Caco-2 (cell line): ENCODE results near the gene SLC25A30. TPM values are rescaled to one million over a fixed set of nuclear protein-coding genes. Genes with fewer than 3 reads are reported as not detected.
A peak's percentile ranks its signal among the peaks of the same experiment; 100 is the strongest.
"Not testable (repeated sequence)": the region's sequence is repeated elsewhere in the genome, so short reads cannot be mapped to it uniquely, and the experiment has no call there.

Experiments used
- BruUV-seq: library from RNA; stranded (reverse); fragments of 400-500 nt; replicated peaks from 2 replicates; lab custom pipeline; 2021; lab: Mats Ljungman, UMichigan
- CTCF ChIA-PET: fragments of 300-600 bp; sonication (Branson Sonifier 250); formaldehyde crosslinking; loops from one replicate; lab custom pipeline; 2022; ENCODE audit warnings: antibody characterized with exemption; lab: Charles Lee
- POLR2A ChIA-PET: fragments of 300-600 bp; sonication (Branson Sonifier 250); formaldehyde crosslinking; loops from one replicate; lab custom pipeline; 2022; ENCODE audit warnings: antibody characterized with exemption; lab: Charles Lee
- DNase-seq, 2 experiments: peaks; one replicate each; pipeline versions ENCODE4 v3.0.0 to v3.0.0-alpha.2; 2020 to 2022
- H3K27me3 ChIP-seq: replicated peaks from 2 replicates; pipeline ENCODE4 v1.6.0; 2011; ENCODE audit warnings: low read length; ENCODE audit not compliant: control insufficient read depth, insufficient read depth
- H3K36me3 ChIP-seq: 2 replicates; pipeline ENCODE4 v1.5.1; 2011; ENCODE audit warnings: low read length; ENCODE audit not compliant: control insufficient read depth, insufficient read depth
- H3K4me1 ChIP-seq: fragments of 250-450 bp; sonication (Bioruptor Pico); 2 replicates; pipeline ENCODE4 v1.5.1; 2020; ENCODE audit warnings: mild to moderate bottlenecking
- H3K4me3 ChIP-seq: 2 replicates; pipeline ENCODE4 v1.5.1; 2011; ENCODE audit warnings: low read depth, mild to moderate bottlenecking, control low read depth, low read length
- H3K9me3 ChIP-seq: fragments of 250-450 bp; sonication (Bioruptor Pico); 2 replicates; pipeline ENCODE4 v1.5.1; 2020; ENCODE audit warnings: mild to moderate bottlenecking, moderate library complexity
- H3K27ac Mint-ChIP-seq: one replicate; pipeline ENCODE4 v1.8.0; 2022; ENCODE audit warnings: mixed read lengths; ENCODE audit not compliant: unreplicated experiment
- H3K27me3 Mint-ChIP-seq: one replicate; pipeline ENCODE4 v1.8.0; 2022; ENCODE audit warnings: mixed read lengths; ENCODE audit not compliant: insufficient read depth, unreplicated experiment
- H3K36me3 Mint-ChIP-seq: one replicate; pipeline ENCODE4 v1.8.0; 2022; ENCODE audit warnings: mild to moderate bottlenecking, mixed read lengths; ENCODE audit not compliant: insufficient read depth, unreplicated experiment
- H3K4me1 Mint-ChIP-seq: one replicate; pipeline ENCODE4 v1.8.0; 2022; ENCODE audit warnings: low read depth, mixed read lengths; ENCODE audit not compliant: unreplicated experiment
- H3K4me3 Mint-ChIP-seq: one replicate; pipeline ENCODE4 v1.8.0; 2022; ENCODE audit warnings: mild to moderate bottlenecking, moderate library complexity, mixed read lengths; ENCODE audit not compliant: unreplicated experiment
- H3K9me3 Mint-ChIP-seq: one replicate; pipeline ENCODE4 v1.8.0; 2022; ENCODE audit warnings: mixed read lengths; ENCODE audit not compliant: unreplicated experiment
- CTCF ChIP-seq, 2 experiments: fragments of 200-600 bp in 1 of 2; IDR thresholded peaks; 1 replicate in 1 of 2; 2 replicates in 1 of 2; pipeline versions ENCODE4 v1.5.1 to v1.8.0; 2011 to 2022; ENCODE audit warnings: antibody characterized with exemption in 1 of 2, control low read depth in 1 of 2, inconsistent platforms in 1 of 2, low read depth in 1 of 2, low read length in 1 of 2, mild to moderate bottlenecking in 1 of 2, moderate library complexity in 1 of 2; ENCODE audit not compliant: insufficient read depth in 1 of 2, severe bottlenecking in 1 of 2, unreplicated experiment in 1 of 2
- intact Hi-C: fragments of 100-400 bp; cut with micrococcal nuclease; formaldehyde crosslinking; loops from one replicate; pipeline ENCODE4 v1.10.0; 2022; ENCODE audit not compliant: unreplicated experiment
- total RNA-seq: library from RNA; stranded (reverse); gene quantifications from 2 replicates; pipeline ENCODE4 v1.2.3, GENCODE V29; 2022

The SLC25A30 gene
- total RNA-seq, 1 experiment from 2014 or later = 12.2 TPM

GRCh38 chr13:45419945-45420344, 1.8 kb upstream of the SLC25A30 start:
- H3K9me3 Mint-ChIP-seq = no peaks in the 10 kb centered on the region
- H3K9me3 ChIP-seq = no peaks in the 10 kb centered on the region
- H3K27me3 ChIP-seq = no peaks in the 10 kb centered on the region
- no peaks in the 10 kb centered on the region for H3K27me3 Mint-ChIP-seq
- ChIA-PET CTCF (no interaction called here), POLR2A (interaction anchor here (0.7 kb wide), 1 partner anchor 74 kb away, joined by 4 read pairs; no protein-coding TSS in a partner anchor)
- H3K4me3 Mint-ChIP-seq = no peak overlapping the region
- DNase-seq = no peak
- peaks cover 4% of the 10 kb centered on the region for H3K4me1 ChIP-seq
- H3K36me3 ChIP-seq = no peaks in the 10 kb centered on the region
- no peak for TF ChIP-seq CTCF (IDR thresholded peaks at IDR 0.05; ENCODE audit: insufficient read depth in 1 of 2, low read depth in 1 of 2, low read length in 1 of 2, severe bottlenecking in 1 of 2, unreplicated experiment in 1 of 2)
- H3K27ac Mint-ChIP-seq = no peak overlapping the region
- peaks cover 8% of the 10 kb centered on the region for H3K4me1 Mint-ChIP-seq
- H3K4me3 ChIP-seq = no peak overlapping the region
- intact Hi-C loops = loop anchor here (2.0 kb wide), 1 partner anchor 79 kb away; the partner anchor contains the start of gene TPT1
- H3K36me3 Mint-ChIP-seq = peaks cover 6% of the 10 kb centered on the region
- no TSS peak for BruUV-seq

GRCh38 chr13:45419389-45419788, 1.2 kb upstream of the SLC25A30 start:
- H3K9me3 Mint-ChIP-seq, H3K4me3 Mint-ChIP-seq, H3K27me3 Mint-ChIP-seq, DNase-seq, H3K4me3 ChIP-seq, CTCF ChIA-PET, H3K36me3 ChIP-seq, H3K27me3 ChIP-seq, H3K4me1 ChIP-seq, H3K4me1 Mint-ChIP-seq, H3K36me3 Mint-ChIP-seq, H3K27ac Mint-ChIP-seq, H3K9me3 ChIP-seq, BruUV-seq: not testable (repeated sequence)
- POLR2A ChIA-PET = interaction anchor here (0.7 kb wide), 1 partner anchor 74 kb away, joined by 4 read pairs; no protein-coding TSS in a partner anchor
- intact Hi-C loops = loop anchor here (2.0 kb wide), 1 partner anchor 79 kb away; the partner anchor contains the start of gene TPT1

GRCh38 chr13:45416516-45417128, 1.6 kb downstream of the SLC25A30 start:
- no peak for TF ChIP-seq CTCF (IDR thresholded peaks at IDR 0.05; ENCODE audit: insufficient read depth in 1 of 2, low read depth in 1 of 2, low read length in 1 of 2, severe bottlenecking in 1 of 2, unreplicated experiment in 1 of 2)
- no peaks in the 10 kb centered on the region for H3K36me3 ChIP-seq
- H3K4me3 Mint-ChIP-seq = peak overlapping the region; percentile 88
- no peak for DNase-seq
- peaks cover 17% of the 10 kb centered on the region for H3K4me1 ChIP-seq
- intact Hi-C loops = no loop called here
- H3K36me3 Mint-ChIP-seq = peaks cover 6% of the 10 kb centered on the region
- peak overlapping the region; percentile 29 for H3K27ac Mint-ChIP-seq
- no peaks in the 10 kb centered on the region for H3K9me3 ChIP-seq
- POLR2A ChIA-PET = interaction anchor here (2.1 kb wide), 1 partner anchor 76 kb away, joined by 5 read pairs; the partner anchor contains the start of gene TPT1
- H3K9me3 Mint-ChIP-seq = no peaks in the 10 kb centered on the region
- peaks cover 8% of the 10 kb centered on the region for H3K4me1 Mint-ChIP-seq
- H3K4me3 ChIP-seq = peak overlapping the region; percentile 86
- CTCF ChIA-PET = interaction anchor here (0.6 kb wide), 1 partner anchor 96 kb away, joined by 3 read pairs; no protein-coding TSS in a partner anchor
- BruUV-seq = no TSS peak
- H3K27me3 ChIP-seq = no peaks in the 10 kb centered on the region
- H3K27me3 Mint-ChIP-seq = no peaks in the 10 kb centered on the region
